Prostate gland (tissue), 2 donors: Measurements from ENCODE around the gene DEGS1.

Source experiments
- POLR2A ChIP-seq: fragments of 450-650 bp; IDR thresholded peaks from one replicate; pipeline ENCODE4 v1.6.1; 2016; ENCODE audit warnings: antibody characterized with exemption, mild to moderate bottlenecking
- POLR2AphosphoS5 ChIP-seq: sonication (generic); formaldehyde crosslinking; IDR thresholded peaks from one replicate; pipeline ENCODE4 v1.6.1; 2017; ENCODE audit warnings: antibody characterized with exemption
- TF ChIP-seq, protein P1 (sequence below), 4 experiments: fragments of 200-600 bp in 2 of 4; fragments of 450-650 bp in 2 of 4; sonication (generic) in 2 of 4; IDR thresholded peaks; 1 replicate in 3 of 4; 2 replicates in 1 of 4; pipeline ENCODE4 v1.5.1; 2016 to 2019; ENCODE audit warnings: antibody characterized with exemption in 4 of 4, mild to moderate bottlenecking in 2 of 4, moderate library complexity in 2 of 4

DNA sequence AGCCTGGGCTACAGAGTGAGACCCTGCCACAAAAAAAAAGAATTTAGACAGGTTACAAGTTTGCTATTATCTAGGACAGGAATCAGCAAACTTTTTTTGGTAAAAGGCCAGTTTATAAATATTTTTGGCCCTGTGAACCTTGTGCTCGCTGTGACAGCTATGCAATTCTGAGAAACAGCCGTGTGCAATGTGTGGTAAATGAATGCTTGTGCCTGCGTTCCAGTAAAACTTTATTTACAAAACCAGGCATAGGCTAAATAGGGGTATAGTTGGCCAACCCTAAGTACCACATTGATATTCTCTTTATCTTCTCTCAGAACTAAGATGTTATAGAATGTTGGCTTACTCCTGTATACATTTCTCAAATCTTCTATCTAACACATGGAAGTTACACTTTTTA lies 44.8 kb upstream of the DEGS1 start:
- TF ChIP-seq, protein P1, sequence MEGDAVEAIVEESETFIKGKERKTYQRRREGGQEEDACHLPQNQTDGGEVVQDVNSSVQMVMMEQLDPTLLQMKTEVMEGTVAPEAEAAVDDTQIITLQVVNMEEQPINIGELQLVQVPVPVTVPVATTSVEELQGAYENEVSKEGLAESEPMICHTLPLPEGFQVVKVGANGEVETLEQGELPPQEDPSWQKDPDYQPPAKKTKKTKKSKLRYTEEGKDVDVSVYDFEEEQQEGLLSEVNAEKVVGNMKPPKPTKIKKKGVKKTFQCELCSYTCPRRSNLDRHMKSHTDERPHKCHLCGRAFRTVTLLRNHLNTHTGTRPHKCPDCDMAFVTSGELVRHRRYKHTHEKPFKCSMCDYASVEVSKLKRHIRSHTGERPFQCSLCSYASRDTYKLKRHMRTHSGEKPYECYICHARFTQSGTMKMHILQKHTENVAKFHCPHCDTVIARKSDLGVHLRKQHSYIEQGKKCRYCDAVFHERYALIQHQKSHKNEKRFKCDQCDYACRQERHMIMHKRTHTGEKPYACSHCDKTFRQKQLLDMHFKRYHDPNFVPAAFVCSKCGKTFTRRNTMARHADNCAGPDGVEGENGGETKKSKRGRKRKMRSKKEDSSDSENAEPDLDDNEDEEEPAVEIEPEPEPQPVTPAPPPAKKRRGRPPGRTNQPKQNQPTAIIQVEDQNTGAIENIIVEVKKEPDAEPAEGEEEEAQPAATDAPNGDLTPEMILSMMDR (IDR thresholded peaks at IDR 0.05), result no peak
- no peak for TF ChIP-seq POLR2A
- no peak for TF ChIP-seq POLR2AphosphoS5
